HG02588 (cell line): ENCODE results near the gene HSPB7.
"Not testable (repeated sequence)": the region's sequence is repeated elsewhere in the genome, so short reads cannot be mapped to it uniquely, and the experiment has no call there.

ENCODE experiments used
- ATAC-seq: cut with Tn5 transposase; IDR thresholded peaks from one replicate; pipeline ENCODE4 v1.9.1; 2021; ENCODE audit warnings: mild to moderate bottlenecking, moderate library complexity; ENCODE audit not compliant: unreplicated experiment

The HSPB7 gene

DNA sequence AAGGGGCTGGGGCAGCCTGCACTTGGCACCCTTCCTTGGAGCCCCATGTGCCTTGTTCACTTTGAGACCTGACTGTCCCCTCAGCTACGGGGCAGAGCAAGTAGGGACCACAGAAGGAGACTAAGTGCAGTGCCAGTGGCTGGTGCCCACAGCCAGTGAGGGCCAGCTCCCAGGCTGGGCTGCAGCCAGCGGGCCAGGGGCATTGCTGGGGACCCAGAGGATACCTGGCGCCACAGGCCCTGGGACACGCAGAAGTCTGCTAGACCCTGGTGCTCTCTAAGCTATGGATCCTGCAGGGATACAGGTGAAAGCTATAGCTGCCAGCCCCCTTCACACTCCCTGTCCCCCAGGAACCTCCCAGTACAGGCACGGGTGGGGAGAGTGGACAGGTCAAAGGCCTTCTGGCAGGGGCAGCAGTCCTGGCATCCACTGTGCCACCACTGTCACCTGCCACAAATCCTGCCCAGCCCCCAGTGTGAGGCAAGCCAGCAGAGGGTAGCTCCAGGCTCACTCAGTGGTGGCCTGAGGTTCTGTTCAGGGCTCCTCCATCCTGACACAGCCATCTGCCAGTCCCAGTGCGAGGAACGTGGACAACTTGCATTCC lies 5.3 kb upstream of the HSPB7 start:
- ATAC-seq = no peak

GRCh38 chr1:16022393-16022792 lies 4.5 kb upstream of the HSPB7 start:
- ATAC-seq = no peak

GRCh38 chr1:16021681-16022080 lies 3.8 kb upstream of the HSPB7 start, which contains the start of gene CLCNKA:
Gene CLCNKA (plus strand): TSS chr1:16022036. CDS start chr1:16022620, 584 bp downstream.
- ATAC-seq = no peak

DNA sequence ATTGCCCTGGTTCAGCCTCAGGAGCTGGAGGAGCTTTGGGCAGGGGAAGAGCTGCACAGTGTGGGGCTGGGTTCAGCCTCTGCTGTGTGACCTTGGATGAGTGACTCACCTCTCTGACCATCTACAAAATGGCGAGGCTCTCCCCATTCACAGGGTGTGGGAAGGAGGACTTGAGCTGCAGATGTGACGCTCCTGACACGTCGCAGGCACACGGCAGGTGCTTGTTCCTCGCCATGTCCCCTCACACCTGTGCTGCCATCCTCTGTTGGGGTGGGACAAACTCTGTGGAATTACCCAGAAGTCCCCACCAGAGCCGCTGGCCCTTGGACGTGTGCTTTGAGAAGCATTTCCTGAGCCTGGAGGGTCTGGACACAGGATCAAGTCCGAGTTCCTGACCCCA lies 3.0 kb upstream of the HSPB7 start:
- not testable (repeated sequence) for ATAC-seq

- ATAC-seq = no peak
Measured at GRCh38 chr1:16020325-16020724, 2.5 kb upstream of the HSPB7 start.

DNA sequence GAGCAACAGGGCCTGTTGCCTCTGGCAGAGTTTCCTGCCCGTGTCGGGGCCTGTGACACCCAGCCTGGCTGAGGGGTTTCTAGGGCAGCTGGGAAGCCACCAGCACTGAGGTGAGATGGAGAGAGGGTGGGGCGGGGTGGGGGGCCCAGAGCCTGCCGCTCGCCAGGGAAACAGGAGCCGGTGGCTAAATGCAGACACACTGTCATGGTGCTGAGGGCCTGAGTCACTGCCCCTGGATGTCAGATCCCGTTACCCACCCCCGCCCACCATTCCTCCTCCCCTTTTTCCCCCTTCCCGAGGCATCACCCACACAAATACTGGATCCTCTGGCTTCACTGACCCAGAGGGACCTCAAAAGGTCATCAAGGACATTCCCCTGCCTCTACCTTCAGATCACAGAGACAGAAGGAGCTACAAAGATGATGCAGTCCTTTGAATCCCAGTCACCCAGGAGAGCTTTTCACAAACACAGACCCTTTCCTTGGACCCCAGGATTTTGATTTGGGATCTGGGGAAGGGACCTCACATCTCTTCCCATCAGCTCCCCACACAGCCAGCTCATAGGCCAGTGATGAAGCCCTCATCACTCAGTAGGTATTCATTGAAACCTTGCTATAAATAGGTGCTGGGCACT lies 1.9 kb upstream of the HSPB7 start:
- no peak for ATAC-seq

- no peak for ATAC-seq
Measured at GRCh38 chr1:16018749-16019643, 1.2 kb upstream of the HSPB7 start.

- ATAC-seq = no peak
Measured at GRCh38 chr1:16018308-16018707, 465 bp upstream of the HSPB7 start.

DNA sequence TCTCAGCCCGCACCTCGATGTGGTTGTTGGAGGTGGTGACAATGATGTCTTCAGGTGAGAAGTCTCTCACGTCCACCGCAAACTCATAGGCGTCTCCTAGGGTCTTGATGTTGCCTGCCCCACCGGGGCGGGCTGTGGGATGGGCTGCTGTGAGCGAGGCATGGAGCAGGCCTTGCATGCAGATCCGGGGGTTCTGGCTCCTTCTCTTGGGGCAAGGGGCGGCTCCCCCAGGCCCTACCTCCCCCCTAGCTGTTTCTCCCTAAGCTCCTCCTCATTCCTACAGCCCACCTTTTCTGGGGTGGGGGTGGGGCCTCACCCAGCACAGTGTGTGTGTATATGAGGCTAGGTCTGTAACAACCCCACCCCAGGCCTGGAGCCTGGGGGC lies 775 bp downstream of the HSPB7 start:
- ATAC-seq = no peak

DNA sequence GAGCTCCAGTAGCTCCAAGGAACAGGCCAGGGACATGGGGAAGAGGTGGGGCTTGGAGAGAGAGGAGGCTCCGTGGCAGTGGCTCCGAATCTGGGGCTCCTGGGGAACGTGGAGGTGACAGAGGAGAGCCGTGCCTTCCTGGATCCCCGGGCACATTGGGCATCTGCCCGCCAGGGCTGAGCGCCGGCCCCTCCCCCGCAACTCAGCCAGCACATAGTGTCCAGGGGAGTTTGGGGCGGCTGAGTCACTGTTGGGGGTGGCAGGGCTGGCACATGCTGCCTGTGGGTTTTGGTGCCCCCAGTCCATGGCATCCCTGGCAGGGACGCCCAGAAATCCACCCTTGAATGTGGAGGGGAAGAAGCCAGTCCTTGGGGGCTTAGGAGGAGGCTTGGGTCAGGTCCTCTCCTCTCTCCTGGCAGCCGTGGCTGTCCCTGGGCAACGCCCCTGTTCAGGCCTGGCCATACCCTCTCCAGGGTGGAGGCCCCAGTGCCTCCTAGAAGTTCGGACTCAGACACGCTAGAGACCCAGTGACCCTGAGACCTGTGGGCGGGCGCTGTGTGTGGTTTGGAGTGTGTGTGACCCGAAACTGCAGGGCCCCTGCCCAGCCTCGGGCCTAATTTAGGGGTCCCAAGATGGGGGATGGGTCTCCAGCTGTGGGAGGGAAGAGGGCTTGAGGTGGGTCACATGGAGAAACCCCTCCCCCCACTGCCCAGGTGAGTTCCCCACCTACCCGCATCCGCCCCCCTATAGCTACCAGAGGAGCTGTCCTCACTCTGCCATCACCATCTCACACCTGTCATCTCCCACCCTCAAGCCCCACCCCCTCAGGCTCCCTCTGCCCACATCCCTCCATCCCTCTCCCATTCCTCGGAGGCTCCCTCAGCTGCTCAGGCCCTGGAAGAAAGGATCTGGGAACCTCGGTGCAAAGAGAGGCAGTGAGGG lies 1.6 kb downstream of the HSPB7 start:
- ATAC-seq = no peak

- ATAC-seq = no peak
Measured at GRCh38 chr1:16015491-16015890, 2.4 kb downstream of the HSPB7 start.

- ATAC-seq = peak; percentile 35
Measured at GRCh38 chr1:16014509-16015482, 3.0 kb downstream of the HSPB7 start.

DNA sequence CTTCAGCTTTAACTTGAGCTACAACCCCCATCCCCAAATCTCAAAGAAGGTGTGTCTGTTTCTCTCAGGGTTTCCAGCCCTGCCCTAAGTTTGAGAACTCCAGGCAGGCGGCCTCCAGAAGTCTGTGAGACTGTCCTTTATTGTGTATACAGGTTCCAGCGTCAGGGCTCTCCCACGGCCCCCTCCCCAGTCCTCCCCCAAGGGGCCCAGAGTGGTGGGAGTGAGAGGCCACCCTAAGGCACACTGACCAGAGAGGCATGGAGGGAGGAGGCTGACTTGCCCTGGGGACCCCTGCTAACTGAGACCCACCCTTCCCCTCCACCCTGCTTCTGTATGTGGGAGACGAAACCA lies 4.0 kb downstream of the HSPB7 start:
- no peak for ATAC-seq

DNA sequence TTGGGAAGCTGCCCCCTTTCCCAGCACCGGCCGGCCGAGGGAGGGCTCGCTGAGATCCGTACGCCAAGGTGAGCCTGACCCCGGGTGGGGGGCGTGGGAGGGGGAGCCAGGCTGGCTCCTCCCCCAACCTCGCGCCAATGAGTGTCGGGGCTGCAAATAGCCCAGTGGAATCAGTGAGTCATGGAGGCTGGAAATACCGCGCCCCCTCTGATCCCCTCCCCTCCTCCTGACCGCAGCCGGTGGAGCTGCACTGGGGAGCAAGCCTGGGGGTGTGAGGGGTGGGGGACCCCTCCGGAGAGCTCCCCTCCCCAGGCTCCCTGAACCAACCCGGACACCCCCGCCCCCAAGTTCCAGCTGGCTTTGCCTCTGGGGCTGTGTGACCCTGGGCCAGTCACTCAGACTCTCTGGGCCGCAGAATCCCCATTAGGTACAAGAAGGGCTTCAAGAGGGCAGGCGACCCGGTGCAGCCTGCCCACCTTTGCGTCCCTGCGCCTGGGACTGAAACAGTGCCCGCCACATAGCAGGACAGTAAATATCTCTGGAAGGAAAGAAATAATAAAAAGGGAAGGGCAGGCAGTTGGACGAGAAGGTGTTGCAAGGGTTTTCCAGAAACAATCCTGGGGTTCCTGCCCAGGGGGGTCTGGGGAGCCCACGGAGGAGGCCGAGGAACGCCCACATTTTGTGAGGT lies 4.5 kb downstream of the HSPB7 start:
- ATAC-seq = peak; percentile 29

- peak; percentile 36 for ATAC-seq
Measured at GRCh38 chr1:16012590-16013219, 5.1 kb downstream of the HSPB7 start.

DNA sequence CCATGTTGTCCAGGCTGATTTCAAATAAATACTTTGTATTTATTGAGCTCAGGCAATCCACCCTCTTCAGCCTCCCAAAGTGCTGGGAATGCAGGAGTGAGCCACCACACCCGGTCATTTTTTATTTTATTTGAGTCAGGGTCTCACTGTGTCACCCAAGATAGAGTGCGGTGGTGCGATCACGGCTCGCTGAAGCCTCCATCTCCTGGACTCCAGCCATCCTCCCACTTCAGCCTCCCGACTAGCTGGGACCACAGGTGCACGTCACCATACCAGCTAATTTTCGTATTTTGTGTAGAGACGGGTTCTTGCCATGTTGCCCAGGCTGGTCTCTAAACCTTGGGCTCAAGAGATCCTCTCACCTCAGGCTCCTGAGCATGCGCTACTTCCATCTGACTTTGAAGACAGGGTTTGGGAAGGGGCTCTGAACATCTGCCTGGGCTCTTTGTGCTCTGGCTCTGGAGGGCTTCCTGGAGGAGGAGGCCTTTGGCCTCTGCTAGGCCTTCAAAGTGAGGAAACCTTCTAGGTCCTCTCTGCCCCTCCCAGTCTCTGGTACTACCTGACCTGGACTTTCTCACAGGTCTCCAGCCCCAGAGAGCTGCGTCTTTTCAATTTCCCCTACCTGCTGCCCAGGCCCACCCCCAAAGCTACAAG lies 5.8 kb downstream of the HSPB7 start:
- no peak for ATAC-seq

DNA sequence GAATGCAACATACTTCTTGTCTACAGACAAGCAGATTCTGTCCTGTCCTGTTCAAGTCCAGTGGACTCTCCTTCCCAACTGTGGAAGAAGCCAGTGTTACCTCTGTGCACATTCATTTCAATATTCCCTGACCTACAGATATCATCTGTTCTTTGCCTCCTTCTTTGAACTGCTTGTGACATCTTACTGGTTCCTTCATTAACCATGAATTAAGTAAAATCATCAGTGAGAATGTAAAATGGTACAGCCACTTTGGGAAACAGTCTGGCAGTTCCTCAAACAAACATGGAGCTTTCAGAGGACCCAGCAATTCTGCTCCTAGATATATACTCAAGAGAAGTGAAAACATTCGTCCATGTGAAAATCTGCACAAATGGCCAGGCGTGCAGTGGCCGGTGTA lies 7.0 kb downstream of the HSPB7 start:
- no peak for ATAC-seq

GRCh38 chr1:16009678-16010077 lies 8.2 kb downstream of the HSPB7 start:
- ATAC-seq = no peak
